Endothelial cell of umbilical vein (primary cell): Measurements from ENCODE around the gene DBT.

Experiments used
- EZH2 ChIP-seq: IDR thresholded peaks from 2 replicates; pipeline ENCODE4 v1.6.1; 2012; ENCODE audit warnings: borderline replicate concordance, low read depth, mild to moderate bottlenecking, moderate library complexity, low read length, inconsistent platforms; ENCODE audit not compliant: severe bottlenecking
- FOS ChIP-seq: IDR thresholded peaks from 2 replicates; pipeline ENCODE4 v1.6.1; 2011; ENCODE audit warnings: mild to moderate bottlenecking, low read length, moderate library complexity, borderline replicate concordance; ENCODE audit not compliant: insufficient read depth
- JUN ChIP-seq: IDR thresholded peaks from 2 replicates; pipeline ENCODE4 v1.6.1; 2011; ENCODE audit warnings: borderline replicate concordance, low read depth; ENCODE audit not compliant: insufficient read length, insufficient read depth
- MYC ChIP-seq: IDR thresholded peaks from one replicate; pipeline ENCODE4 v1.6.1; 2011; ENCODE audit warnings: mild to moderate bottlenecking, low read depth, low read length
- POLR2A ChIP-seq: IDR thresholded peaks from 2 replicates; pipeline ENCODE4 v1.6.1; 2012; ENCODE audit warnings: low read depth, mild to moderate bottlenecking, control low read depth, low read length
- POLR2AphosphoS5 ChIP-seq: IDR thresholded peaks from 2 replicates; pipeline ENCODE4 v1.6.1; 2012; ENCODE audit warnings: low read depth, mild to moderate bottlenecking, control low read depth, low read length, moderate library complexity; ENCODE audit not compliant: insufficient read depth
- TF ChIP-seq, protein P1 (sequence below), 2 donors: IDR thresholded peaks; 1 replicate in 1 of 2; 2 replicates in 1 of 2; pipeline ENCODE4 v1.5.1; 2011; ENCODE audit warnings: low read length in 2 of 2, mild to moderate bottlenecking in 2 of 2, moderate library complexity in 2 of 2, control low read depth in 1 of 2, inconsistent platforms in 1 of 2, low read depth in 1 of 2; ENCODE audit not compliant: insufficient read depth in 1 of 2; ENCODE audit errors: extremely low read depth in 1 of 2

DNA sequence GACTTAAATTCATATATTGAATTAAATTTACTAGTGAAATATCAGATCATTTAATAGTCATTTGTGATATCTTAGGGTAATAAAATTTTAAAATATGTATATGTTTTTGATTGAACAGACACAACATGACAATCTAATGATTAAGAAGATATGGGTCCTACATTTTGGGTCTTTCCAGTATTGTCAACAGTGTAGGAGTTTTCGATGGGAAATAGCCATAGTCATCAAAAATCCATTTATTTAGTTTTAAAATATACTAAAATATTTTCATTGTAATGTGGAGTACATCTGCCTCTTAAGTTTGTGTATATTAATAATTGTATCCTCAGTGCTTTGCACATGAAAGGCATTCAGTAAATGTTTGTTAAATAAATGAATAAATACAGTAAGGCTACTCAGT is 102.7 kb downstream of the DBT start:
- no peak for TF ChIP-seq POLR2A
- TF ChIP-seq JUN: no peak
- TF ChIP-seq, protein P1, sequence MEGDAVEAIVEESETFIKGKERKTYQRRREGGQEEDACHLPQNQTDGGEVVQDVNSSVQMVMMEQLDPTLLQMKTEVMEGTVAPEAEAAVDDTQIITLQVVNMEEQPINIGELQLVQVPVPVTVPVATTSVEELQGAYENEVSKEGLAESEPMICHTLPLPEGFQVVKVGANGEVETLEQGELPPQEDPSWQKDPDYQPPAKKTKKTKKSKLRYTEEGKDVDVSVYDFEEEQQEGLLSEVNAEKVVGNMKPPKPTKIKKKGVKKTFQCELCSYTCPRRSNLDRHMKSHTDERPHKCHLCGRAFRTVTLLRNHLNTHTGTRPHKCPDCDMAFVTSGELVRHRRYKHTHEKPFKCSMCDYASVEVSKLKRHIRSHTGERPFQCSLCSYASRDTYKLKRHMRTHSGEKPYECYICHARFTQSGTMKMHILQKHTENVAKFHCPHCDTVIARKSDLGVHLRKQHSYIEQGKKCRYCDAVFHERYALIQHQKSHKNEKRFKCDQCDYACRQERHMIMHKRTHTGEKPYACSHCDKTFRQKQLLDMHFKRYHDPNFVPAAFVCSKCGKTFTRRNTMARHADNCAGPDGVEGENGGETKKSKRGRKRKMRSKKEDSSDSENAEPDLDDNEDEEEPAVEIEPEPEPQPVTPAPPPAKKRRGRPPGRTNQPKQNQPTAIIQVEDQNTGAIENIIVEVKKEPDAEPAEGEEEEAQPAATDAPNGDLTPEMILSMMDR (IDR thresholded peaks at IDR 0.05; ENCODE audit: extremely low read depth in 1 of 2, insufficient read depth in 1 of 2, low read depth in 1 of 2, low read length in 2 of 2): no peak
- TF ChIP-seq EZH2: no peak
- TF ChIP-seq MYC: no peak
- TF ChIP-seq POLR2AphosphoS5: no peak
- TF ChIP-seq FOS: no peak
